Fibroblast of the aortic adventitia (primary cell): ENCODE results near the gene PF4V1. TPM values are rescaled to one million over a fixed set of nuclear protein-coding genes. Genes with fewer than 3 reads are reported as not detected.

Source experiments
- DNase-seq: peaks from one replicate; pipeline ENCODE4 v3.0.0-alpha.2; 2010; ENCODE audit warnings: low read depth
- H3K4me3 ChIP-seq: 2 replicates; pipeline ENCODE4 v1.5.1; 2011; ENCODE audit warnings: low read depth, mild to moderate bottlenecking, control low read depth, low read length, moderate library complexity
- total RNA-seq: library from RNA; depleted of rRNA; stranded (reverse); fragments of >200 nt; gene quantifications from 2 replicates; pipeline ENCODE4 v1.2.3, GENCODE V29; 2012; ENCODE audit warnings: low replicate concordance
- TF ChIP-seq, protein P1 (sequence below): IDR thresholded peaks from 2 replicates; pipeline ENCODE4 v1.5.1; 2011; ENCODE audit warnings: mild to moderate bottlenecking, low read length, control low read depth, inconsistent platforms; ENCODE audit not compliant: insufficient read depth

The PF4V1 gene
- total RNA-seq, 1 donor, result not detected

DNA sequence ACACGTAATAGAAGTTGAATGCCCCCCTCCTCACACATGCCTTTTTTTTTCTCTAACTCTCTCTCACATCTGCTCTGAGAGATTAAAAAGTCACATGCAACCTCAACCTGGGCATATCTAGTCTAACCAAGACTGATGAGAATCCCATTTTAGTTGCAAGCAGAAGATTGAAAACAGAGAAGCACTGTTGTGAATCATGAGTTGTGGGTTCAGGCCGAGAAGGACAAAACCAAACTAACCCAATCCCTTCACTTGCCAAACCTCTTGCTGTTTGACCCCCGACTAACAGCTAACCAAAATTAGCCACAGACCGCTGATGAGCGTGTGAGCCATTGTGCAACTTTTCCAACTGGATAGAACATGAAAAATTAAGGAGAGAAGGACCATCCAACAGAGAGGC lies 47.9 kb downstream of the PF4V1 start:
- no peak overlapping the region for H3K4me3 ChIP-seq
- TF ChIP-seq, protein P1, sequence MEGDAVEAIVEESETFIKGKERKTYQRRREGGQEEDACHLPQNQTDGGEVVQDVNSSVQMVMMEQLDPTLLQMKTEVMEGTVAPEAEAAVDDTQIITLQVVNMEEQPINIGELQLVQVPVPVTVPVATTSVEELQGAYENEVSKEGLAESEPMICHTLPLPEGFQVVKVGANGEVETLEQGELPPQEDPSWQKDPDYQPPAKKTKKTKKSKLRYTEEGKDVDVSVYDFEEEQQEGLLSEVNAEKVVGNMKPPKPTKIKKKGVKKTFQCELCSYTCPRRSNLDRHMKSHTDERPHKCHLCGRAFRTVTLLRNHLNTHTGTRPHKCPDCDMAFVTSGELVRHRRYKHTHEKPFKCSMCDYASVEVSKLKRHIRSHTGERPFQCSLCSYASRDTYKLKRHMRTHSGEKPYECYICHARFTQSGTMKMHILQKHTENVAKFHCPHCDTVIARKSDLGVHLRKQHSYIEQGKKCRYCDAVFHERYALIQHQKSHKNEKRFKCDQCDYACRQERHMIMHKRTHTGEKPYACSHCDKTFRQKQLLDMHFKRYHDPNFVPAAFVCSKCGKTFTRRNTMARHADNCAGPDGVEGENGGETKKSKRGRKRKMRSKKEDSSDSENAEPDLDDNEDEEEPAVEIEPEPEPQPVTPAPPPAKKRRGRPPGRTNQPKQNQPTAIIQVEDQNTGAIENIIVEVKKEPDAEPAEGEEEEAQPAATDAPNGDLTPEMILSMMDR, result no peak
- peak; percentile 91 for DNase-seq

DNA sequence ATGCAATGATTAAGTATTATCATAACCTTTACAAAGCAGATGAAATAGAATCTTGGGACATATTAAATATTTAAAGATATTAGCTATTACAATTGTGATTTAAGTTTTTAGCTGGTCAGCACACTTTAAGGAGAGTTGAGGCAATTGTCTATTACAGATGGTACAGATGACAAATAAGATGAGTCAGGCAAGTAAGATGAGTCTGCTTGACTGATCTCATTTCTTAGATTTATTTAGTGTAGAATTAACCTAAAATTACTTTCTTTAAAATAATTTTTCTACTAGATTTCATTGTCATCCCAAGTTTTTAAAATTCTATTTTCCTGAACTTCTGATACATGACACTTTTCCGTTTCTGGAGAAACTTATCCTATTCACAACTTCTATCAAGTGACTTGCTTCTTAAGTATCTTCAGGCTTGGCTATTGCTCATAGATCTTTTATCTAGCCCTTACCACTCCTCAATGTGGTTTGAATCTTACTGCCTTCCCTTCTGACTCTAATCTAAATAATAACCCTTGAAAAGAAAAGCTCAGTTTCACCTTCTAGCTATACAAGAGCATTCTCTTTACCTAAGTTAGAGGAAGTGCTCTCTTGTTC lies 49.0 kb downstream of the PF4V1 start:
- no peak overlapping the region for H3K4me3 ChIP-seq
- DNase-seq, result peak; percentile 74
- TF ChIP-seq, protein P1, result no peak

DNA sequence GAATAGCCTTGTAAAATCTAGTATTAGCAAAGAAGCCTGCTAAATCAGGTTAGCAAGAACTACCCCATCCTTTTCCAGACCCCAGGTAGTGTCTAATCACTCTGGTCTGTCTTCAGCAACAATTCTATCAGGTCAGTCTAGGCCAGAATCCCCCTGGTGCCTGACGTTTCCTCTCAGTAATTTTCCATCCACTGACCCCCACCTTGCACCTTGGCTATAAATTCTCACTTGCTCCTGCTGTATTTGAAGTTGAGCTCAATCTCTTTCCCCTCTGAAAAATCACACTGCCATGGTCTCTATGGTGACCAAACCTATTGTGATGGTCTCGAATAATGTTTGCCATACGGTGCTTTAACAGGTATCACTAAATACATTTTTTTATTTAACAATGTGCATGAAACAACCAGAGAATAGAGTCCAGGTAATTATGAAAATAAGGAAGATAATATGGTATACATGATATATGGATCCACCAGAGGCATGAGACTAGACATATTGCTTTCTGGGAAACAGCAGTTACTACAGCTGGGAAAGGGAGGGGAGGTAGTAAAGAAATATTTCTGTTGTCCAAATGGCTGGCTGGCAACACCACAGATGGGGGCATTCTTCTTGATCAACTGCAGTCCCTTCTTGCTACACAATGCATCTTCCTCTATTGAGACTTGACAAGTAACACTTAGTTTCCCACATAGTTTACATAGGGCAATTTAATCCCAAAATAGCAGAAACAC lies 49.9 kb downstream of the PF4V1 start:
- DNase-seq, result no peak
- no peak overlapping the region for H3K4me3 ChIP-seq
- TF ChIP-seq, protein P1, result no peak

Other genes starting within 250 kb of the PF4V1 start
- gene RASSF6, start 232.9 kb upstream of the PF4V1 start, total RNA-seq, result not detected in 2 replicates
- gene CXCL8, start 112.7 kb upstream of the PF4V1 start, total RNA-seq, result 0.98 and 2.4 TPM in 2 replicates
- gene CXCL6, start 16.6 kb upstream of the PF4V1 start, total RNA-seq, result 1.4 and 19.0 TPM in 2 replicates
- gene CXCL1, start 16.1 kb downstream of the PF4V1 start, total RNA-seq, result 1.3 and 5.2 TPM in 2 replicates
- gene PF4, start 128.7 kb downstream of the PF4V1 start, total RNA-seq, result not detected in 2 replicates
- gene PPBP, start 134.9 kb downstream of the PF4V1 start, total RNA-seq, result not detected in 2 replicates
- gene CXCL5, start 145.4 kb downstream of the PF4V1 start, total RNA-seq, result 0.36 and 2.2 TPM in 2 replicates
- gene CXCL3, start 185.4 kb downstream of the PF4V1 start, total RNA-seq, result 0.09 TPM in 1 of 2 replicates, not detected in the other
- 1.1 and 1.9 TPM in 2 replicates for gene CXCL2, start 245.9 kb downstream of the PF4V1 start, total RNA-seq